GM21576 (cell line): Measurements from ENCODE around the gene NPPC.

ENCODE experiments used
- ATAC-seq: cut with Tn5 transposase; IDR thresholded peaks from one replicate; pipeline ENCODE4 v1.9.1; 2021; ENCODE audit warnings: mild to moderate bottlenecking, moderate library complexity; ENCODE audit not compliant: unreplicated experiment

NPPC gene

DNA sequence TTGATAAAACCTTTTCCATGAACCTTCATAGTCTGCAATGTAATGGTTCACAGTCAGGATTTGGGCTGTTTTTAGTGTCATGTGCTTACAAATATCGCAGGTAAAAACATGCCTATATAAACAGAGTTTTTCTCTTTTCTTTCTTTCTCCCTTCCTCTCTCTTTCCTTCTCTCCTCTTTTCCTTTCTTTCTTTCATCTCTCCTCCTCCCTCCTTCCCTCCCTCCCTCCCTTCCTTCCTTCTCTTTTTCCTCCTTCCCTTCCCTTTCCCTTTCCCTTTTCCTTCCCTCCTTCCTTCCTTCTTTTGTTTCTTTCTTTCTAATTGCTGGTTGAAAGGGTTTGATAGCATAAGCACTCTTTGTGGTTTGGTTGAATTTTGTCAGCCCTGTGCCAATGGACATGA, 9.6 kb upstream of the NPPC start:
- no peak for ATAC-seq

DNA sequence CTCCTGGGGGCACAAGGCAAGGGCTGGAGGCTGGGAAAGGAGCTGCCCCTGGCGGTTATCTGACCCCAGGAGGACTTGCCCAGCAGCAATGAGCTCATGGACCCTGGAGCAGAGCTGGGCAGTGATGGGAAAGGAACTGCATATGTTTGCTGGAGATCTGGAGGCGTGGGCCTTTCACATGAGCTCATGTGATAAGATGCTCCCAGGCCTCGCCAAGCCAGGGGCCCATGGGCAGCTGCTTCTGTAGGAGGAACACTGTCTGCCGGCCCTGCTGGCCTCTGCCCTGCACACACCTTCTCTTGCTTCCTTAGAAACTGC, 9.0 kb upstream of the NPPC start:
- no peak for ATAC-seq

DNA sequence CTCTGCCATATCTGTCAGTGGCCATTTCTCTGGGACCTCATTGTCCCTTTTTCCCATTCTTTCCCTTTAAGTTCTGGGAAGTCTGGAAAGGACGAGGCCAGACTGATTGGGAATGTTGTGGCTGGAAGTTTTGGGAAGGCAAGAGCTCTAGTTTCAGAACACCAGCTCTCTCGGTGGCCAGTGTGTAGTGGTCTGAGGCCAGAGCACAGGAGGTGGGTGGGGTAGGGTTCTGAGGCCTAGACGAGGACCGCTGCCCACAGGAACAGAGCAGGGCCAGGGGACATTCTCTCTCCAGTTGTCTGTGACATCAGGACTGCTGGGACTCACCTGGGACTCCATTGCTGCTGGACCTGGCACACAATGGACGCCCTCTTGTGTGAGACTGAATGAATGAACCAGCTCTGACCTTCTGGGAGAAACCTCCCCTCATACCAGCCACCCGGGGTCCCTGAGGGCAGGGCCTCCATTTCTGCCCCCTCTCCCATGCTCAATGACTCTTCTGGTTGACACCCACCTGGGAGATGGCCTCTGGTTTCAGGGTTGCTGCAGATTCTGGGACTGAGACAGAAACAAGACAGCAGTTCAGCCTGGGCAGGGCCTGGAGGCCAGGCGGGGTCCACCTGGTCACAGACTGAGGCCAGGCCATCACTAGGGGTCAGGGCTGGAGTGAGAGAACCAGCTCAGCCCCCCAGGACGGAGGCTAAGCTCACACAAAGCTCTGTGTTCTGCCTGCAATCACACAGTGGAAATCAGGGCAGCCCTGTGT, 8.4 kb upstream of the NPPC start:
- ATAC-seq, result no peak

DNA sequence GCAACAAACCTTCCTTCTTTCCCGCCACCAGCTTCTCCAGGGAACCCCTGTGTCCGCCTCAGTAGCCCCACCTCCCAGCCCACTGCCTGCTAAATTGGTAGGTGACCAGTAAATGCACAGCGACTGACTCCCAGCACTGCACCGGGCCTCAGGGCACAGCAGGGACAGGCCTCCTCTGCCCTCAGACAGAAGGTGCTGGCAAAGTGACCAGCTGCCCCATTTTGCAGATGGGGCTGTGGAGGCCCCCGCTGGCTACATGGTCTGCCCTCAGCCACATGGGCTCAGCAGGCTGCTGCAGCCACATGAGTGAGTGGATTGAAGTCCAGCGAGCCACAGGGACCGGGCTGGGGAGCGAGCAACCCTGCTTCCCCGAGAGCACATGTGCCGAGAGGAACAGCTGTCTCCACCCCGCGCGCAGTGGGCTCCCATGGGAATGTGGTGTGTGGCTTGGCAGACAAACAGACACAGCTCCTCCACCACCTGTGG, 7.8 kb upstream of the NPPC start:
- no peak for ATAC-seq

DNA sequence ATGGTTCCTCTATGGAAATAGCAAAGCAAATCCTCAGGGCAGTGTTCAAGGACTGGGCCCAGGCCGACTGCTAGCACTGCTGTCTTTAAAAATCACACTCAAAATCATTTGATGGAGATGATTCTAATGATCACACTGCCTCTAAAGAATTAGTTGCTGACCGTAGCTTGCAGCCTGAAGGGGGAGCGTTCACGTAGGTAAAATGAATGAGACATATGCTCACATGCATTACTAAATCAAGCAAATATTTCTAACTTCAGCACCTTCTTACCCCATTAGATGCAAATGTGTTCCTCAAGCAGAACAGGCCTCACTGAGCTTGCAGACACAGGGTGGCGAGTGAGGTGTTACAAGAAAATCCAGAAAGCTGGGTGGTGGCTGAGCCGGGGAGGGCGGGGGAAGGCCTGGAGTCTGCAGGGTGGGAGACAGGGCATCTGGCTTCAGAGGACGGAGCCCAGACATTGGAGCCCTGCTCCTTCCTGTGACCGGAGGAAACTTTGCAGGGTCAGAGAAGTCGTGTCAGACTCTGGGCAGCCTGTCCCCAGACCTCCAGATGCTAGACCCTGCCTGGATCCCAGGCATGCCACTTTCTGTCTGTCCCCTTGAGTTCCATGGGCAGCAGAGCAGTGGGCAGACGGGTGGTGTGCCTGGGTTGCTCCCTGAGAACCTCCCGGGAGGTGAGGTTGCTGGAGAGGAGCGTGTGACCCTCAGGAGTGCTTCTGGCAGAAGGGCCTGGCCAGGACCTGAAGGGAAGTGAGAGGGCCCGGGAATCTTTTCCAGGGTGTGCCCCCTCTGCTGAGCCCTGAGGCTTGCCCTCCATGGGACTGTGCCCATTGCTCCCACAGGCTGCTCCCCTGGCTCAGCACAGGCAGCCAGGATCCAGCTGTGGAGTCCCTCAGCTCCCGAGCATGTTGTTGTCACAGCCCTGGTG, 7.1 kb upstream of the NPPC start:
- ATAC-seq, result no peak

DNA sequence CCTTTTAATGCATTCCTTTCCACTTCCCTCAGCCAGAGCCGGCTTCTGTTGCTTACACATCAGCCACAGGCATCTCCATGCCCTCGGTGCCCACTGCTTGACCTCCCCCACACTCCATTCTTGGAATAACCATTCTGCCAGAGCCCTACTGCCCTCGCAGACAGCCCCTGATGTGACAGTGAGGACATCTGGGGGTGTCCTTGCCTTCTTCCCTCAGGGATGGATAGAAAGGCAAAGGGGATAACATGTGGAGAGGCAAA, 6.4 kb upstream of the NPPC start:
- ATAC-seq, result no peak

DNA sequence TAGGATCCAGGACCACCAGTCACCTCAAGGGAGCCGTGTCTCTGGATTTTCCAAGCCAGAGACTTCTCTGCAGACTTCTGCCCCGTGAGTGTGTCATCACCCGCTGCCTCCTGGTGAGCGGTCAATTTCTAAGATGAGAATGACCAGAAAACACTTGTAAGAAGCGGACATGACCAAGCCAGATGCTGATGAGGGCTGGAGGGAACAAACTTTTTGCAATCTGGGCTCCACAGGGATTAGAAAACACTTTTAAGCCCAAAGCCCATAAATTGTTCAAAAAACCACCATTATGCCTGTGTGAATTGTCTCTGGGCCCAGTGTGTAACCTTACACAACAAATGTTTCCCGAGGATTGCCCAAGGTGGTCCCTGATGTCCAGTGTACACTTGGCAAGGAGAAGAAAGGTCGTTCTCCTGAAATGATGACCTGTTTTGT, 5.3 kb upstream of the NPPC start:
- ATAC-seq, result no peak

DNA sequence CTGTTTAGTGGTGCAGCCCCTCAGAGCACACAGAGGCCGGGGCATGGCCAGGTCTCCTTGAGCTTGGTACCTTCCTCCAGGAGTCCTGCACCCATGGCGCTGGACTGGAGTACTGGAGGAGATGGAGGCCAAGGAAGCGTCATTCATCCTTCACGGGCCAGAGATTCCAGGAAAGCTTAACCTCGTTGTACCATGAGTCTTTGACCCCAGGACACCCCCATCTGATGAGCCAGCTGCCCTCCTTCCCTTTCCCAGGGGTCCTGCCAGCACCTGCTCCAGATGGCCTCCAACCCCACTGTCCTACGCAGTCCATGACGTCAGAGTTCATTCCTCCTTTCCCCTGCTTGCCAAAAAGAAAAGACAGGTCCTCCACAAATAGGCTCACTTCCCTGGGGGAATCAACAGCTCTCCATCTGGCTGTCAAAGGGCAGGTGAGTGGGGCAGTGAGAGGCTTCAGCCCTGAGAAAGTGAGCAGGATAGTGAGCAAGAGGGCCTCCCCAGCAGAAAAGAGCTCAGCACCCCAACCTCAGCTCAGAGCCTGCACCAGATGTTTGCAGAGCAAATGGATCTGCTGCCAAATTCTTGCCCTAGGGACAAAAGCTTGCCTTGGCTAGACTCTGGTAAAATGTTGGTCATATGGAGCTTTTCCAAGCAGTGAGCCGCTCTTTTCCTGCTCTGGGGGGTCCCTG, 4.5 kb upstream of the NPPC start:
- ATAC-seq, result no peak

DNA sequence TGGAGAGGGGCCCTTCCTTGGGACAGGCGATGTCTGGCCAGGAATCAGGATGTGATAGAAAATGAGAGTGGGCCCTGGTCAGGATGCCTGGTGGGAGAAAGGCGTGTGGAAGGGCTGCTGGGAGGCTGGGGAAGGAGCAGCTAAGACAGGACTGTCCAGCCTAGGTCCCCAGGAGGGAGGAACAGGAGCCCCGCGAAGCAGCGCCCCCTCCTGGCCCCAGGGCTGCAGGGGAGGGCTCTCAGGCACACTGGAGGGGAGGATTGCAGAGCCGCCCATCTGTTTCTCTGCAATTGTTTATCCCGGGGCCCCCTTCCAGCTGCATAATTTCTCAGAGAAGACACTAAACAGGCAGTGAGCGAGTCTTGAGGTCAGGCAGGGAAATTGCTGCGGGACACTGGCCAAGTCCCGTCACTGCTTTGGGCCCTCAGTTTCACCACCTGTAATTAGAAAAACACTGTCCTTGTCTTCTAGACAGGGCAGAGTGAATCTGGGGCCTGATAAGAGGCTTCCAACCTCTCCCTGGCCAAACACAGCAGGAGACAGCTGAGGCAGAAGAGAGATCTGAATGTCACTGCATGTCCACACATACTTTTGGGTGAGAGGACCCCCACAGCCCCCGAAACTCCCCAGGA, 3.9 kb upstream of the NPPC start:
- no peak for ATAC-seq

DNA sequence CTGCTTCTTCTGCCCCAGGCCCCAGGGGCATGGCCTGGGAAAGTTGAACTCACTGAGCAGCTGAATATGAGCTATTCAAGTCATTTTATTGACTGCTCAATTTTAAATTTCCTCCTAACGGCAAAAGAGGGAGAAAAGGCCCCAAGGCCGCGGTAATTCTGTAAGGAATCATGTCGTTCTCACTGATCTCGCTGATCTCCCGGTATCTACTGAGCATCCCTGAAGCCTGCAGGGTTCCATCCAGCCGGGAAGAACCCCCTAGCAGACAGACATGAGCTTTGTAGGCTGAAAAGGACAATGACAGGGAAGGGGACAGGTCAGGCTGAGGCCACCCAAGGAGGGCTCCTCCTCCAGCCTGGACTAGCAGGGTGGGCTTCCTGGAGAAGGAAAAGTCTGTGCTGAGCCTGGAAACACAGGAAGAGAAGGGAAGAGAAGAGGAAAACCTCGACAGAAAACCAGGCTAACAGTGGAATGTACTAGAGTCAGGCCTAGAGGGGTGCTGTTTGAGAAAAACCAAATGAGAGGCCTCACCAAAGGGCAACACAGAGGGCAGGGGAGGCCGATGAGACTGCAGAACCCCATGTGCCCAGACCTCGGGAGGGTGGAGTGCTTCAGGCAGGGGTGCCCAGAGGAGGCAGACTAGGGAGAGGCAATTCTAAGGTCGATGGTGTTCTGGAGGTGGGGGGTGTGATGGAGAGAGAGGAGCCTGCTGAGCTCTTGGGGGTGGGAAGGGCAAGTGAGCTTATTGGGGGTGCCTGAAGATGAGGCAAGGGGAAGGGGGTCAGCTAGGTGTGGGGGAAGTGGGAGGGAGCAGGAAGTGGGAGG, 2.9 kb upstream of the NPPC start:
- ATAC-seq, result no peak

DNA sequence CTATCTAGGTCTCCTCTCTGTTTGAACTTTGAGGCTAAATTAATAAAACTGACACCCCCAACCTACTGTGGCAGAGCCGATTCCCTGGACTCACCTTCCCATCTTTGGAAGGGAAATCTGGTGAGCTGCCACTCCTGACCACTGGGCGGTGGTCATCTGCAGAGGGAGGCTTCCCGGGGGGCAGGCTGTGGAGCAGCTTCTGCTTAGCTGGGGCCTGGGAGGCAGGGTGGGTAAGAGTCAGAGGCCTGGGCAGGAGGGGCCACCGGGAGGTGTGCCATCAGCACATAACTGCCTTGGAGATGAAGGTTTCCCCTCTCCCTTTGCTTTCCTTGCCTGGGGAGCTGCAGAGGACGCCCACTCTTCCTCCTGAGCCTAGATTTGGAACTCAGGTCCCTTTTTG, 2.3 kb upstream of the NPPC start:
- ATAC-seq, result no peak

DNA sequence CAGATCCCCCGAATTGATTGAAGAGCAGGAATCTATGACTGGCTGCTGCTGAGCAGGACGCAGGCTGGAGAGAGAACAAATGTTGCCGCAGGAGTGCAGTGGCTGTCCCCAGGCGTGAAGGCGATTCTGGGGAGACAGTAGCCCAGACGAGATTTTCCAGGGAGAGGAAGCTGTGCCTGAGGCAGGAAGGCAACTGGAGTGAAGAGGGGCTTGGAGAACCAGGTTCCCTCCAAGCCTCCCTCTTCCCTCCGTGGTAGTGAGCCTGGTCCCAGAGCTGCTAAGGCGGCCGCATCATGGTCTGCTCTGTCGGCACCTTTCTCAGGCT, 1.3 kb upstream of the NPPC start:
- no peak for ATAC-seq

DNA sequence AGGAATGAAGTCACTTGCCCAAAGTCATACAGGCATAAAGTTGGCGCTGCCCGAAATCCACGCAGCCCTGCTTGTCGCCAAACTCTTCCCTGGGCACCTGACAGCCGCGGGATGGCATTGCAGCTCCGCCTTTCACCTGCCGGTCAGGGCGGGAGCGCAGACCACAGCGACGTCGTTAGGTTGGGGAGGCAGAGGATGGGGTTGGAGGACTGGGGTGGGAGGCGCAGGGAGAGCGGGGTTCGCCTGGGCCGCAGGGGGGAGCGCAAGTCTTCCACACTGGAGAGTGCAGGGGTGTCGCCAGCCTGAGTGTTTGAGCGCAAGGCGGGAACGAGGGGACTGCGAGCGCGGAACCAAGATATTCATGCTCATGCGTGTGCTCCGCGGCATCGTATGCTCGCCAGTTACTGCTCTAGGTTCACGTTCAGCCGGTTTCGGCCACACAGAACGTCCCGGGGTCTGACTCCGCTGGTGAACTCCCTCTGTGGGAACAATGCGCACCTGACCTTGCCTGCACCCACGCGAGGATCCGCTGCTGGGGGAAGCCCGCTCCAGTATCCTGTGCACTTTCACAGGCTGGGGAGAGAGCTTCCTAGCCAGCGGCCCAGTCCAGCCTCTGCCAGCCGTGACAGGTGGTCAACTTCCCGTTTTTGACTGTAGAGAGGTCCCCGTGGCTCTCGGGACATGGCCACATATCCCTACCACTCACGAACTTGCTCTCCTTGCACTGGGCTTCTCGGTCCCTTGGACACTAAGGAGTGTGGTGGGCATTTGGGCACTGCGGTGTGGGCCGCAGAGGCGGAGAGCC, 767 bp upstream of the NPPC start:
- ATAC-seq, result no peak

DNA sequence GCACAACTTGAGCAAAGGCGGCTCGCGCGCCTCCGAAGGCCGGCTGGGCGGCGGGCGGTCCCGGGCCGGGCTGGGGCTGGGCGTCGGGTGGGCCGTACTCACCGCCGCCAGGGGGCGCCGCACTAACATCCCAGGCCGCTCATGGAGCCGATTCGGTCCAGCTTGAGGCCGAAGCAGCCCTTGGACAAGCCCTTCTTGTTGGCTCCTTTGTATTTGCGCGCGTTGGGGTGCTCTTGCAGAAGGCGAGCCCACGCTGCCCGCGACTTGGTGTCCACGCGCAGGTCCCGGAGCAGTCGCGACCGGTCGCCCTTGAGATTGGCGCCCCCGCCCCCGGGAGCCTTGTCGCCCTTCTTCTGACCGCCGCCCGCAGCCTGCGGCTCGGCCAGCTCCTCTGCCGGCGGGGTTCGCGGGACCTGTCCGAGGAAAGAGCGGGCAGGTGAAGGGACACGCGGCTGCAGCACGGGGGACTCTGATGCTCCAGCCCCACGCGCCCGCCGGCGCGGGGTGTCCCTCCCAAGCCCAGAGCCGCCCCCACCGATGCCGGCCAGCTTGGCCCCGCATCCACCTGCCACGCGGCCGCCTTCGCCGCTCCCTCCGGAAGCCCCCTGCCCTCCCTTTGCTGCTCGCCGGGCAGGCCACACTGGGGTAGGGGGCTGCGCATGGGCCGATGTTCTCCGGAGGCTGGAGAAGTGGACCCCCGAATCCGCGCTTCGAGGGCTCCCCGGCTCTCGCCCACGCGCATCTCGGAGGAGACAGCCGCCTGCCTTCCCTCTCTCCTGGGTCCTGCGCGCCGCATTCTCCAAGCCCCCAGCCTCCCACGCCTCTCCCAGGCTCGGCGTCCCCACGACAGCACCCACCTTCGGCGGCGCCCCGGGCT, 655 bp downstream of the NPPC start:
- ATAC-seq, result peak; percentile 45

DNA sequence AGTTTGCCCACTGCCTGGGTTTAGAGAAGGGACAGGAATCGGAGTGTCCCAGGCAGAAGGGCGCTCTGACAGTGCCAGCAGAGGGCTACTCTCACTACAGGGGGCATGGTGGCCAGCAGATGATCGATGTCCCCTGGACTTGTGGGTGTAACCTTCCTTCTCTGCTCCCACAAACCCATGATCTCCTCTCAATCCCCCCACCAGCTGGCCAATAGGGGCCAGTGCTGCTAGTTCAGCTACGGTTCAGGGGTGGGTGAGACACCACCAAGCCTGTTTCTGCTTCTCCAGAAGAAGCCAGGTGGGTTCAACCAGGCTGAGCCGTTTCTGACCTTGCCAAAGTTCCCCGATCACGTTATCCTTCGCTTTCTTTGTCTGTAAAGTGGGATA, 1.3 kb downstream of the NPPC start:
- ATAC-seq, result no peak

DNA sequence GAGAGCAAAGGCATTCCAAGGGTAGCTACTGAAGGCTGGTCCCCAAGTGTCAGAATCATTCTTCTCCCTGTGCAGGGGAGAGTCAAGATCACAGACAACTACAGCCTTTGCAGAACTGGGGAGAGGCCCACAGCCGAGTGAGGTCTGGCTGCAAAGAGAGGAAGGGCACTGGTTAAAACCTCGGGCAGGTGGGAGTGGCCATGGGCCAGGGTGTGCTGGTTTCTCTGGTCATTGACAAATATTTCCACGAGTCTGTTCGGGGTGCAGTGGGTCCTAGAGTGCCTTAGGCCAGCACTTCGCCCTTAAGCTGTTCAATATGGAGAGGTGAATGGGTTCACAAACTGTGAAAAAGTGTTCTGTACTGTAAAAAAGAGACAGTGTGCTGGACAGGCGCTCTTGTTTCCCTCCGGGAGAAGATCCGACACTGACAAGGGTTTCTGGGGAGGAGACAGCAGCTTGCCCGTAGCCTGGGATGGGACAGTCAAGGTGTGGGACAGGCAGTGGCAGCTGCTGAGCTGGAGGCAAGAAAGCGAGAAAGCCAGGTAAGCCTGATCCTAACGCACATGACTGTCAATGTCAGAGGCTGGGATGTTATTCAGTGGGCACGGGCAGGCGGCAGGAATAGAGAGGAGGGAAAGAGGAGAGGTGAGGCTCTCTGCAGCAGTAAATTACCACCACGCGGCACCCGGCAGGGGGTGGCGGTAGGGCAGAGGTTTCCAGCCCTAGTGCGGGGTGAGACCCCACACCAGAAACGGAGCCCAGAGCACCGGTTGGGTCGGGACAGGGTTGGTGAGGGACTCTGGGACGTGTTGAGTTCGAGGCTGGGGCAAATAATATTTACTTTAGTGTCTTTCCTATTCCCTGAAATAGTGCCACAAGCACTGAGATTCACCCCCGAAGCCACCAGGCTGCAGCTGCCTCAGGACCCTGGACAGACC, 2.0 kb downstream of the NPPC start:
- ATAC-seq, result no peak

DNA sequence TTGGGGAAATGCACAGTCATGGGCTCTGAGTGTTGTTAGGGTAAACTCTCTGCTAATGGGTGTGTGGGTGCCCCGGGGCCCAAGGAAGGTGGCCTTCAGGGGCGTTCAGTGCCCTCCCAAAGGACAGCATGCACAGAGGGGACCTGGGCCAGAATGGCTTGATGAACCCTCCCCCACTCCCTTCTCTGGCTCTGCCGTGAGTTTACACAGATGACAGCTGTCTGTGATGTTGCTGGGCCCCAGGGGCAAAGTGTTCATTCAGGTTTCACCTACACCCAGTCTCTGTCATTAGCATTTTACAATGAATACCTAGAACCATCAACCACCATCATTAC, 3.2 kb downstream of the NPPC start:
- ATAC-seq, result no peak
